ENCODE results near the gene WWOX.

Gene WWOX

GRCh38 chr16:78609402-78610274 is 510.2 kb downstream of the WWOX start:
- peak in 1 of 2 donors; percentile 5 for DNase-seq (ENCODE audit: low read depth in 2 of 2)
- TF ChIP-seq CTCF (IDR thresholded peaks at IDR 0.05; ENCODE audit: low read depth, low read length) = no peak
- no peak overlapping the region for H3K4me3 ChIP-seq (replicated peaks in 1 of 2; ENCODE audit: low read depth in 2 of 2, low read length in 2 of 2)

GRCh38 chr16:78611318-78611717 is 511.9 kb downstream of the WWOX start:
- no peak overlapping the region for H3K4me3 ChIP-seq (replicated peaks in 1 of 2; ENCODE audit: low read depth in 2 of 2, low read length in 2 of 2)
- TF ChIP-seq CTCF (IDR thresholded peaks at IDR 0.05; ENCODE audit: low read depth, low read length) = no peak
- no peak for DNase-seq (ENCODE audit: low read depth in 2 of 2)

DNA sequence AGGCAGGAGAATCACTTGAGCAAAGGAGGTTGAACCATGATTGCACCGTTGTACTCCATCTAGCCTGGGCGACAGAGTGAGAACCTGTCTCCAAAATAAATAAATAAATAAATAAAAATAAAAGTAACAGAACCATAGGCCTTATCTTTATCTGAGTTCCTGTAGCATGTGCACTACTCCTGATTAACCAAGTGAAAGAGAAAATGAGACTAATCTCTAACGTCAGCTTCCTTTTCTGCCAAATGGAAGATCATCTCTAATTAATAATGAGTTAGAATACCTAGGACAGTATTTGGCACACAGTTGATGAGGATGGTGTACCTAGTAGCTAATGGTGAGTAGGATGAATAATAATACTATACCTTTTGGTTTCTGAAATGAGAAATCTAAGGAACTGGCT is 520.4 kb downstream of the WWOX start:
- no peak for DNase-seq (ENCODE audit: low read depth in 2 of 2)

DNA sequence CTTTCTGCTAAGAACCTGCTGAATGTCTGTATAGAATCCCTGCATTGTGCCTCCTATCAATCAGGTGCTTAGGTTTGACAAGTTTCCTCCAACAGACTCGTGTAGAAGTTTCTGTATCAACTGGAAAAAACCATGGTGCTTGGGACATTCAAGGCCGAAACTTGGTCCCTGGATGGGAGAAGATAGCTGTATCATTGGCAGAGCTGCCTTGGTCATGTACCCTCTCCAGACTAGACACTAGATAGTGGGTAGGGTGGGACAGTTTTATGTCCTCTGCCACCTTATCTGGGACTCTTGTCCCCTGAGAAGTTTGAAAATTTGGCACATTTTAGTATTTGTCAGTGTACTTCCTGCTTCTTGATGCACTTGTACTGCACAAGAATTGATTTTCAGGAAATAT is 520.8 kb downstream of the WWOX start:
- no peak for TF ChIP-seq CTCF (IDR thresholded peaks at IDR 0.05; ENCODE audit: low read depth, low read length)
- no peak overlapping the region for H3K4me3 ChIP-seq (replicated peaks in 1 of 2; ENCODE audit: low read depth in 2 of 2, low read length in 2 of 2)
- DNase-seq (ENCODE audit: low read depth in 2 of 2) = no peak

More for the DNA sequence above, 520.4 kb downstream of the WWOX start:
- no peak for TF ChIP-seq CTCF (IDR thresholded peaks at IDR 0.05; ENCODE audit: low read depth, low read length)
- no peak overlapping the region for H3K4me3 ChIP-seq (replicated peaks in 1 of 2; ENCODE audit: low read depth in 2 of 2, low read length in 2 of 2)

DNA sequence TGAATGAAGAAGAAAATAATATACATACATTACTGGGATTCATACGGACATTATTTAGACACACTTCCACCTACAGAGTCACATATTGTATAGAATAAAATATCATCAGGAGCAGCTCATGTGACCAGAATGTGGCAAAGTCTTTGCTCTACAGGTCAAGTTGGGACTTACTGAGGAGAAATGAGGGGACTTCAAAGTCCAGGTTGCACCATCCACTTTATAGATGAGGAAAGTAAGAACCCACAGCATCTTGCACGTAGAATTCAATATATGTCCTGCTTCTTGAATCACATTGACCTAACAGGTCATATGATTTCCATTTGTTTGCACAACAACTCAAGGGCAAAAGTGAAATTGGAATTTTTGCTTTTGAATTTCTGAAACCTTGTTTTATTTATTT is 524.3 kb downstream of the WWOX start:
- DNase-seq (ENCODE audit: low read depth in 2 of 2) = no peak
- no peak for TF ChIP-seq CTCF (IDR thresholded peaks at IDR 0.05; ENCODE audit: low read depth, low read length)
- no peak overlapping the region for H3K4me3 ChIP-seq (replicated peaks in 1 of 2; ENCODE audit: low read depth in 2 of 2, low read length in 2 of 2)

GRCh38 chr16:78624366-78624765 is 524.9 kb downstream of the WWOX start:
- H3K4me3 ChIP-seq (replicated peaks in 1 of 2; ENCODE audit: low read depth in 2 of 2, low read length in 2 of 2) = no peak overlapping the region
- no peak for DNase-seq (ENCODE audit: low read depth in 2 of 2)
- no peak for TF ChIP-seq CTCF (IDR thresholded peaks at IDR 0.05; ENCODE audit: low read depth, low read length)
